Panc1 (cell line): Measurements from ENCODE around the gene UBL7. TPM values are rescaled to one million over a fixed set of nuclear protein-coding genes. Genes with fewer than 3 reads are reported as not detected.

Experiments used
- ATAC-seq: fragments of 200-7000 bp; cut with Tn5 transposase; 2 replicates; pipeline ENCODE4 v1.9.1; 2020; ENCODE audit warnings: mild to moderate bottlenecking, moderate library complexity
- BruUV-seq: library from RNA; stranded (reverse); fragments of 400-500 nt; replicated peaks from 2 replicates; lab custom pipeline; 2021; lab: Mats Ljungman, UMichigan
- CTCF ChIA-PET: fragments of 300-600 bp; sonication (Branson Sonifier 250); formaldehyde crosslinking; loops from one replicate; lab custom pipeline; 2022; ENCODE audit warnings: antibody characterized with exemption; lab: Charles Lee
- POLR2A ChIA-PET: fragments of 300-600 bp; sonication (Branson Sonifier 250); formaldehyde crosslinking; loops from one replicate; lab custom pipeline; 2022; ENCODE audit warnings: antibody characterized with exemption; lab: Charles Lee
- DNase-seq: peaks from one replicate; pipeline ENCODE4 v3.0.0-alpha.2; 2010; ENCODE audit warnings: low read depth, low spot score
- H3K27ac ChIP-seq: 2 replicates; pipeline ENCODE4 v1.5.1; 2011; ENCODE audit warnings: mild to moderate bottlenecking, low read length, inconsistent platforms
- H3K27me3 ChIP-seq: fragments of 200-500 bp; sonication (Bioruptor generic); 2 replicates; pipeline ENCODE4 v1.6.0; 2014; ENCODE audit warnings: low read length, inconsistent platforms; ENCODE audit not compliant: control insufficient read depth, insufficient read depth
- H3K36me3 ChIP-seq: fragments of 200-500 bp; sonication (Bioruptor generic); 2 replicates; pipeline ENCODE4 v1.5.1; 2014; ENCODE audit warnings: inconsistent platforms, mild to moderate bottlenecking, low read length, moderate library complexity; ENCODE audit not compliant: control insufficient read depth, insufficient read depth
- H3K4me1 ChIP-seq: 2 replicates; pipeline ENCODE4 v1.5.1; 2011; ENCODE audit warnings: inconsistent platforms, mild to moderate bottlenecking, low read length, moderate library complexity; ENCODE audit not compliant: control insufficient read depth, insufficient read depth
- H3K4me3 ChIP-seq, 2 experiments: 2 replicates each; pipeline ENCODE4 v1.5.1; 2011 to 2012; ENCODE audit warnings: low read depth in 2 of 2, low read length in 2 of 2, mild to moderate bottlenecking in 2 of 2, inconsistent platforms in 1 of 2, moderate library complexity in 1 of 2
- H3K9me3 ChIP-seq: fragments of 200-500 bp; sonication (Bioruptor generic); 2 replicates; pipeline ENCODE4 v1.5.1; 2014; ENCODE audit warnings: low read depth, mild to moderate bottlenecking, inconsistent platforms, low read length, moderate library complexity; ENCODE audit not compliant: control insufficient read depth, insufficient read depth
- POLR2AphosphoS5 ChIP-seq: IDR thresholded peaks from 2 replicates; pipeline ENCODE4 v1.6.1; 2012; ENCODE audit warnings: mild to moderate bottlenecking, low read depth, low read length, moderate library complexity
- SIN3A ChIP-seq: IDR thresholded peaks from 2 replicates; pipeline ENCODE4 v1.6.1; 2012; ENCODE audit warnings: low read depth, mild to moderate bottlenecking, low read length, moderate library complexity, borderline replicate concordance; ENCODE audit not compliant: insufficient read depth
- TCF7L2 ChIP-seq: IDR thresholded peaks from 2 replicates; pipeline ENCODE4 v1.6.1; 2011; ENCODE audit warnings: mild to moderate bottlenecking, low read depth, low read length, inconsistent platforms
- in situ Hi-C: cut with HindIII; loops from 2 replicates; pipeline ENCODE4 v1.10.0; 2016; ENCODE audit warnings: low sequenced_read_pairs, low pct_unique_long_range_greater_than_20kb
- intact Hi-C: fragments of 100-400 bp; cut with micrococcal nuclease; formaldehyde crosslinking; loops from one replicate; pipeline ENCODE4 v1.10.0; 2022; ENCODE audit not compliant: unreplicated experiment
- total RNA-seq: library from RNA; stranded (reverse); gene quantifications from one replicate; pipeline ENCODE4 v1.2.1, GENCODE V29; 2021; ENCODE audit not compliant: unreplicated experiment
- TF ChIP-seq, protein P1 (sequence below), 2 experiments: IDR thresholded peaks; 2 replicates each; pipeline ENCODE4 v1.6.1; 2011 to 2012; ENCODE audit warnings: low read depth in 2 of 2, control low read depth in 1 of 2, low read length in 1 of 2, mild to moderate bottlenecking in 1 of 2, moderate library complexity in 1 of 2; ENCODE audit not compliant: insufficient read depth in 1 of 2
- TF ChIP-seq, protein P2 (sequence below): fragments of 450-650 bp; IDR thresholded peaks from 2 replicates; pipeline ENCODE4 v1.5.1; 2017; ENCODE audit warnings: mild to moderate bottlenecking

UBL7 gene
- total RNA-seq, 1 experiment from 2014 or later, result 68.5 TPM

DNA sequence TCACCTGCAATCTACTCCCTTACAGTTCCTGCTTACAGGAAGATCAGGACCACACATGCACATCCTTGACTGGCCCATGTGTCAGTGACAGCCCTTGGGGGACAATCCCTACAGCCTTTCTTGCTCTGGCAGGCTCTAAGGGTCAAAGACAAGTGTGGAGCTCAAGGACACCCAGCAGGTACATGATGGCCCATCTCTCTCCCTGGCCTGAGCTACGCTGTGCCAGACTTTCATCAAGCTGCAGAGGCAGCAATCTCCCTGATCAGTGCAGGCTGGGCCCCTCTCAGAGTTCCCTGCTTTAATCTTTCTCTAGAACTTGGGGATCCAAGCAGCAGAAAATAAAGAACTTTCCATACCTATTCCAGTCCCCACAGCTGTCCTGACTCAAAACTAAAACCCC lies 29.8 kb downstream of the UBL7 start:
- POLR2A ChIA-PET, result interaction anchor here (0.6 kb wide), 1 partner anchor 8 kb away, joined by 3 read pairs; no protein-coding TSS in a partner anchor
- DNase-seq (no peak), ATAC-seq (no peak)
- in situ Hi-C loops, result no loop called here
- H3K9me3 ChIP-seq, result no peaks in the 10 kb centered on the region
- BruUV-seq, result TSS peak; percentile 82
- H3K4me3 ChIP-seq, result no peak overlapping the region
- no peaks in the 10 kb centered on the region for H3K36me3 ChIP-seq
- H3K27me3 ChIP-seq, result no peaks in the 10 kb centered on the region
- CTCF ChIA-PET, result interaction anchor here (0.6 kb wide), 1 partner anchor 47 kb away, joined by 5 read pairs; no protein-coding TSS in a partner anchor
- intact Hi-C loops, result no loop called here
- peaks cover 53% of the 10 kb centered on the region for H3K4me1 ChIP-seq
- TF ChIP-seq TCF7L2 (no peak), SIN3A (no peak), POLR2AphosphoS5 (no peak)
- TF ChIP-seq, protein P1, sequence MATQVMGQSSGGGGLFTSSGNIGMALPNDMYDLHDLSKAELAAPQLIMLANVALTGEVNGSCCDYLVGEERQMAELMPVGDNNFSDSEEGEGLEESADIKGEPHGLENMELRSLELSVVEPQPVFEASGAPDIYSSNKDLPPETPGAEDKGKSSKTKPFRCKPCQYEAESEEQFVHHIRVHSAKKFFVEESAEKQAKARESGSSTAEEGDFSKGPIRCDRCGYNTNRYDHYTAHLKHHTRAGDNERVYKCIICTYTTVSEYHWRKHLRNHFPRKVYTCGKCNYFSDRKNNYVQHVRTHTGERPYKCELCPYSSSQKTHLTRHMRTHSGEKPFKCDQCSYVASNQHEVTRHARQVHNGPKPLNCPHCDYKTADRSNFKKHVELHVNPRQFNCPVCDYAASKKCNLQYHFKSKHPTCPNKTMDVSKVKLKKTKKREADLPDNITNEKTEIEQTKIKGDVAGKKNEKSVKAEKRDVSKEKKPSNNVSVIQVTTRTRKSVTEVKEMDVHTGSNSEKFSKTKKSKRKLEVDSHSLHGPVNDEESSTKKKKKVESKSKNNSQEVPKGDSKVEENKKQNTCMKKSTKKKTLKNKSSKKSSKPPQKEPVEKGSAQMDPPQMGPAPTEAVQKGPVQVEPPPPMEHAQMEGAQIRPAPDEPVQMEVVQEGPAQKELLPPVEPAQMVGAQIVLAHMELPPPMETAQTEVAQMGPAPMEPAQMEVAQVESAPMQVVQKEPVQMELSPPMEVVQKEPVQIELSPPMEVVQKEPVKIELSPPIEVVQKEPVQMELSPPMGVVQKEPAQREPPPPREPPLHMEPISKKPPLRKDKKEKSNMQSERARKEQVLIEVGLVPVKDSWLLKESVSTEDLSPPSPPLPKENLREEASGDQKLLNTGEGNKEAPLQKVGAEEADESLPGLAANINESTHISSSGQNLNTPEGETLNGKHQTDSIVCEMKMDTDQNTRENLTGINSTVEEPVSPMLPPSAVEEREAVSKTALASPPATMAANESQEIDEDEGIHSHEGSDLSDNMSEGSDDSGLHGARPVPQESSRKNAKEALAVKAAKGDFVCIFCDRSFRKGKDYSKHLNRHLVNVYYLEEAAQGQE (IDR thresholded peaks at IDR 0.05; ENCODE audit: insufficient read depth in 1 of 2, low read depth in 2 of 2, low read length in 1 of 2), result no peak
- TF ChIP-seq, protein P2, sequence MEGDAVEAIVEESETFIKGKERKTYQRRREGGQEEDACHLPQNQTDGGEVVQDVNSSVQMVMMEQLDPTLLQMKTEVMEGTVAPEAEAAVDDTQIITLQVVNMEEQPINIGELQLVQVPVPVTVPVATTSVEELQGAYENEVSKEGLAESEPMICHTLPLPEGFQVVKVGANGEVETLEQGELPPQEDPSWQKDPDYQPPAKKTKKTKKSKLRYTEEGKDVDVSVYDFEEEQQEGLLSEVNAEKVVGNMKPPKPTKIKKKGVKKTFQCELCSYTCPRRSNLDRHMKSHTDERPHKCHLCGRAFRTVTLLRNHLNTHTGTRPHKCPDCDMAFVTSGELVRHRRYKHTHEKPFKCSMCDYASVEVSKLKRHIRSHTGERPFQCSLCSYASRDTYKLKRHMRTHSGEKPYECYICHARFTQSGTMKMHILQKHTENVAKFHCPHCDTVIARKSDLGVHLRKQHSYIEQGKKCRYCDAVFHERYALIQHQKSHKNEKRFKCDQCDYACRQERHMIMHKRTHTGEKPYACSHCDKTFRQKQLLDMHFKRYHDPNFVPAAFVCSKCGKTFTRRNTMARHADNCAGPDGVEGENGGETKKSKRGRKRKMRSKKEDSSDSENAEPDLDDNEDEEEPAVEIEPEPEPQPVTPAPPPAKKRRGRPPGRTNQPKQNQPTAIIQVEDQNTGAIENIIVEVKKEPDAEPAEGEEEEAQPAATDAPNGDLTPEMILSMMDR, result no peak
- H3K27ac ChIP-seq, result no peak overlapping the region

DNA sequence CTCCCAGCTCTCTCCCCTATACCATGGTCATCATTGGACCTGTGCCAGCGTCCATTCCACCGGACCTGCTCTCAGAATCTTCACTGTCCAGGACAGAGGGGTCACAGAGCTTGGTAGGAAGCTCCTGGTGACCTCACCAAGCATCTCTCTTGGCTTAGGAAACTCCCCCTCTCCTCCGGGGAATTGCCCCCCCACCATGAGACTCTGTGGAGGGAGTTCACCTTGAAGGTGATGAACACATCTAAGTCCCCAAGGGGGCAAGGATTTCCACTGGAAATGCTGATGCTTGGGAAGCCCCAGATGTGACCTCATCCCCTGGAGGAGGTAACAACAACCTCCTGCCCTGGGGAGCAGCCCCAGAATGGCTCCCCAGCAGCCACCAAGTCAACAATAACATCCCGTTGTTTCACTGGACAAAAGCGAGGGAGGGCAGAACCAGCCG lies 30.4 kb downstream of the UBL7 start:
- H3K27ac ChIP-seq, result no peak overlapping the region
- no TSS peak for BruUV-seq

More for the DNA sequence above, 30.4 kb downstream of the UBL7 start:
- H3K9me3 ChIP-seq, result no peaks in the 10 kb centered on the region
- ATAC-seq, result no peak
- H3K36me3 ChIP-seq, result no peaks in the 10 kb centered on the region
- intact Hi-C loops, result no loop called here
- CTCF ChIA-PET, result interaction anchor here (0.6 kb wide), 1 partner anchor 107 kb away, joined by 3 read pairs; no protein-coding TSS in a partner anchor
- H3K4me1 ChIP-seq, result peaks cover 54% of the 10 kb centered on the region
- no peak overlapping the region for H3K4me3 ChIP-seq
- H3K27me3 ChIP-seq, result no peaks in the 10 kb centered on the region
- TF ChIP-seq, protein P1 (IDR thresholded peaks at IDR 0.05; ENCODE audit: insufficient read depth in 1 of 2, low read depth in 2 of 2, low read length in 1 of 2), result no peak
- TF ChIP-seq POLR2AphosphoS5 (no peak), SIN3A (no peak), TCF7L2 (no peak)
- TF ChIP-seq, protein P2, result no peak
- no peak for DNase-seq
- POLR2A ChIA-PET, result interaction anchor here (0.5 kb wide), 1 partner anchor 136 kb away, joined by 7 read pairs; no protein-coding TSS in a partner anchor
- in situ Hi-C loops, result no loop called here
